Activated naive CD8-positive, alpha-beta T cell treated with anti-CD3 and anti-CD28 coated beads, Interleukin-2, amount 10 ng/mL, durations not matched to agents 7 days and 5 days (primary cell): Measurements from ENCODE around the gene HEATR5A. TPM values are rescaled to one million over a fixed set of nuclear protein-coding genes. Genes with fewer than 3 reads are reported as not detected.

Source experiments
- total RNA-seq, 2 experiments: library from RNA; stranded (reverse); gene quantifications; one replicate each; pipeline ENCODE4 v1.2.3, GENCODE V29; 2021

The HEATR5A gene
- total RNA-seq, 2 experiments from 2014 or later: 9.4 to 11.5 TPM

Other genes with a start within 250 kb of the HEATR5A start
- 100 to 1,000 TPM; 105 to 117 TPM for gene HECTD1, start 212.8 kb downstream of the HEATR5A start, total RNA-seq
- gene DTD2, start 37.0 kb upstream of the HEATR5A start, total RNA-seq: 10 to 100 TPM; 16.7 to 18.1 TPM
- gene GPR33, start 67.5 kb upstream of the HEATR5A start, total RNA-seq: not detected
- 1 to 10 TPM; 5.8 to 9.4 TPM for gene NUBPL, start 140.9 kb upstream of the HEATR5A start, total RNA-seq